Superior temporal gyrus (tissue), 1 donor: Measurements from ENCODE around the gene CTNNA2.
"Not testable (repeated sequence)": the region's sequence is repeated elsewhere in the genome, so short reads cannot be mapped to it uniquely, and the experiment has no call there.

Experiments used
- DNase-seq: peaks from one replicate; pipeline ENCODE4 v3.0.0-alpha.2; 2016; ENCODE audit errors: extremely low spot score

The CTNNA2 gene

DNA sequence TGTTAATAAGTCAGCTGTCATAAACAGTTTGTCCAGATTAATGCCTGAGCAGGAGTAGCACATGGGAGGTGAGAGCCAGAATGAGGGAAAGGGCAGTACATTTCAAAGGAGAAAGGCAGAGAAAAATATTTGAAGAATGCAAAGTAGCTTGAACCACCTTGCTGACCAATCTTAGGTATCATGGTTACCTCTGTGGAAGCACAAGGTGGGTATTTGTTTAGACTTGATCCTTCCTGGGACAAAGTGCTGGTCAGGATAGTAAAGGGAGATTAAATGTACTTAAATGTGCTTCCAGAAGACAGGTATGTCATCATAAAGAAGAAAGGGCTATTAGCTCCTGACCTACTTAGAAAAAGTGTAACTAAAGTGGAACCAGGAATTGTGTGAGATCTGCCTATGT lies 686.7 kb downstream of the CTNNA2 start:
- no peak for DNase-seq

DNA sequence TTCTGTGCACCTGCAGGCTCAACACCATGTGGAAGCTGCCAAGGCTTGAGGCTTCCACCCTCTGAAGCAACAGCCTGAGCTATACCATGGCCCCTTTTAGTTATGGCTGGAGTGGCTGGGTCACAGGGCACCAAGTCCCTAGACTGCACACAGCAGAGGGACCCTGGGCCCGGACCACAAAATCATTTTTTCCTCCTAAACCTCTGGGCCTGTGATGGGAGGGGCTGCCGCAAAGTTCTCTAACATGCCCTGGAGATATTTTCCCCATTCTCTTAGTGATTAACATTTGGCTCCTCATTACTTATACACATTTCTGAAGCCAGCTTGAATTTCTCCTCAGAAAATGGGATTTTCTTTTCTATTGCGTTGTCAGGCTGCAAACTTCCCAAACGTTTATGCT lies 691.1 kb downstream of the CTNNA2 start:
- not testable (repeated sequence) for DNase-seq

DNA sequence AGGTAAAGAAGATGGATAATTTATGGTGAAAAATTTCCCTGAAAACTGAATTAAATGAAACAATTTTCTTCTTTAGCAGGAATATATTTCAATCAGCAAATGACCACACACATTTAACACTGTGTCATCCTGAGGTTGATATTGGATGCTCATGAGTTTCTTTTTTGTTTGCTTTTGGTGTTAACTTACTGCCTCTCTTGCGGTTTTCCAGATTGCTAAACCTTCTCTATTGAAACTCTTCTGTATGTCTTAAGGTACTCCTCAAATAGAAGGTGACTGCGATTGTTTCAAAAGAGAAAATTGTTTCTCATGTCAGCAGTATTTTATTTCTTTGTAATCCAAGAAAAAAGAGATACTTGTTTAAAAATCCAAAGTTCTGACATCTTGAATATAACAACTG lies 692.6 kb downstream of the CTNNA2 start:
- DNase-seq: no peak

DNA sequence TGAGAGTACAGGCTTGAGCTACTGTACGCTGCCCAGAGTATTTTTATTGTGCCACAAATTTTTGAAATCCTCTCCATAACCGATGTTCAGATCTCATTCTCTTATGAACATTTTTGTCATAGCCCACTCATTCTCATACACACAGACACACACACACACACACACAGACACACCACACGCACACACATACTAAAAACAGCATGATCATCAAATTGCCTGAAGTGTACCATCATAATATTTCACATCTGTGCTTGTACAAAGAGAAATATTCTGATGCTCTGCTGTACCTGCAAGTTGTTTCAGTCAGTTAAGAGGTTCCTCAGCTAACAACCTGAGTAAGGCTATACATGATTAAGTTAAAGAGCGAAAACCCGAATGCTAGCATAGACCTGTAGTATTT lies 696.6 kb downstream of the CTNNA2 start:
- DNase-seq: no peak

DNA sequence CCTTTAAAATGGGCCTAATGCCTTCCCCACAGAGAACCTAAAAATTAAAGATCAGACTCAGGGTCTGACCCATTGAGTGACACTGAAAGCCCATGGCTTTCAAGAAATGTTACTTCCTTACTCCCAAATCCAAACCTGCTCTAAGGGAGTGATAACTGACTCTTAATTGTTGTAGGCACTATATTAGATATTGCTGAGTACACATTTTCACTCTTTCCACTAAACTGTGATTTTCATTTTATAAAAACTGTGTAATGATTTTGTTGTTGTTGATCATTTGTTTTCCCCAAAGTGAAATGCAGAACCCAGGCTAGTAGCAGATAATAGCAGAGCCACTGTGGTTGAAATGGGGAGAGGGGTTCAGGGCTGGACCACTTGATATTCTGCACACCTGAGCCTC lies 704.6 kb downstream of the CTNNA2 start:
- no peak for DNase-seq

DNA sequence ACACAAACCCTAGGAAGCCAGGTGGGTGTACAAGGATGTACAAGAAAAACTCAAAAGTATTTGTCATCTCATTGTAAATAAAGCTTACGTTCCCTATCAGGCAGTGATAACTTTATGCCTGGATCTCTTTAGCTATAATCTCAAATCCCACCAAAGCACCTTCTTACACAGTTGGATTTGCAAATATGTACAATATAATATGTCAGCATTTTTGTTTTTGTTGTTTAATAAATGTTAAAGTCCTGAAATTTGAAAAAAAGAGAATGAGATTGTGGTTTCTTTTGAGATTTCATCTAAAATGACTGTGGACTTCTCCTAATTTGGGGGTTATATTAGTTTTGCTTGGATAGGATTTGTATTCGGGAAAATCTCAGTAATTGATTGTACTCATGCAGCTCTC lies 709.8 kb downstream of the CTNNA2 start:
- DNase-seq: no peak

DNA sequence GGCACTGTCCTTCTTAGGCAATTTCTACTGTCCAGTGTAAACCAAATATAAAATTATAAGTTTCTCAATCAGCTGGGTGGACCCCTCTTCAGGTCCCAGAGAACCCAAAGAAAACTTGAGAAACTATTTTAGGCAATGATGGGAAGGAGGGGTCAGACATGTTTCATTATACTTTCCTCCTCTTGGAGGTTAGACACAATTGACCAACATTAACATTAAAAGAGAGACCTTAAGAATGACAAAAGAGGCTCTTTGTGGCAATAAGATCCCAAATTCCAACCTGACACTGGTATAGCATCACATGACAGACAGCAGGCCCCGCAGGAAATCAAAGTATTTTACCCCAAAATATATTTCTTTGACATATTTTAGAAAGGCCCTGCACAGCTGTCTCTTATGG lies 718.6 kb downstream of the CTNNA2 start:
- no peak for DNase-seq

DNA sequence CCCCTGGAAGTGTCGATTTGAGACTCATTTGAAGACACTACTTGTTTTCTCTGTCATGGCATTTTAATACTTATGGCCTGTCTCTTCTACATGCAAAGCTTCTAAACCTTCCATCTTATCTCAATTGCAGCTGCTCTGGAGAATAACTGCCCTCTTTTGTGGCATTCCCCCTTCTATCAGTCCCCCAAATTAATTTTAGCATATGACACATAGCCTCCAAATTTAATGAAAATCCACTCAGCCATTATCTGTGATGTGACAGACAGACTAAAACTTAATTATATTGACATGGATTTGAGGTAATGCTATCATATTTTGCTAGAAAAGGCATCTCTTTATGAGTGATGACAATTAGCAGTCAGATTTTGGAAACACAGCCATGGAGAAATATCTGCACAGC lies 720.5 kb downstream of the CTNNA2 start:
- no peak for DNase-seq

DNA sequence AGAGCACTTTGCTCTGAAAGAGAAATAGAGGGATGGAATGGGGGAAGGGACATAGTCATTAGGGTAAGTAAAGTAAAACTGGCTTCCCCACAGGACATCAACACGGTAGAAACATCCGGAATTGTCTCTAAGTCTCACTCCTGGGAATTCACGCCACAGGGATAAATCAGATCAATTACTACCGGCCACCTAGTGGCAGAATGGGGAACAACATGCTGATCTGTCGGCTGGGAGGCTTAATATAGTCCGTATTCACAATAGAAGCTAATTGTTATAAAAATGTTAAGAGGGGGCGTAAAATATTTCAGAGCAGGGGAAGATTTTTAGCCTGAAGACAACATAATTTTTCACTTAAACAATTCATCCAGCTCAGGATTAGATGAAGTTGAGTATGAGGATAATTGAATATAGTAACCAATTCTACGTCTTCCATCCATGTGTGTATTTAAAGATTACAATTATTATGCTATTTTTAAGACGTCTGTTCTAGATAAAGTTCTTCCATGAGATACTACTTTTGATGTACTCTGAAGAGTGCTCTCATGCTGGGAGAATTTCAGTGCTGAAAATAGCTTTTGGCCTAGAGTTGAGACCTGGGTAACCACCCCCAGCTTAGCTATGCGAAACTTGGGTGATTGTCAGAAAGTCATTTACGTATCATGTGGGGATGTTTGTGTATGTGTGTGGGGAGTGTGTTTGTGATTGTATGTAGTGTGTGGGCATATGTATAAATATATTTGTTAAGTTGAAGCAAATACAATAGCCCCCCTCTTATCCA lies 726.0 kb downstream of the CTNNA2 start:
- peak; percentile 77 for DNase-seq

DNA sequence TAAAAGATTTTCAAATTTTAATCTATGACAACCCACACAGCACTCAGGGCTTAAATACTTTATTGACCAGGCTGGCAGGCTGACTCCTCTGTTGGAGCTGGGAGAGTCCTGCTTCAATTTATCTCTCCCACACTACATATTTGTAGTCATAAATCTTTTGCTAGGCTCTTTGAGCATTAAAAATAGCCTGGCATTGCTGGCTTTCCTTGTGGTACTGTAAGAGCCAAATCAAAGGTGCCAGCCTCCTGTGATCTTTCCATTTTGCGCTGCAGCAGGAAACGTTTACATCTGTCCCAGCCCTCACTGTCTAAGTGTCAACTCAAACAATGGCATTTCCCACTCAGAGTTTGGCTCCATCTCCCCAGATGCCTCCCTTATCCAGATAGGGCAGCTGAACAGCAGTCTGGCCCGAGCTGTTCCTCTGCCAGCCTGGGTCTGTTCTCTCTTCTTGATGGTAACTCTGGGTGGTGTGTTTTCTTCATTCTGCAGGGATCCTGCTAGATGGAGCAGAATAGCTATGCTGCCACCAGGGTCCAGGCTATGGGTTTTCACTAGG lies 729.6 kb downstream of the CTNNA2 start:
- no peak for DNase-seq

DNA sequence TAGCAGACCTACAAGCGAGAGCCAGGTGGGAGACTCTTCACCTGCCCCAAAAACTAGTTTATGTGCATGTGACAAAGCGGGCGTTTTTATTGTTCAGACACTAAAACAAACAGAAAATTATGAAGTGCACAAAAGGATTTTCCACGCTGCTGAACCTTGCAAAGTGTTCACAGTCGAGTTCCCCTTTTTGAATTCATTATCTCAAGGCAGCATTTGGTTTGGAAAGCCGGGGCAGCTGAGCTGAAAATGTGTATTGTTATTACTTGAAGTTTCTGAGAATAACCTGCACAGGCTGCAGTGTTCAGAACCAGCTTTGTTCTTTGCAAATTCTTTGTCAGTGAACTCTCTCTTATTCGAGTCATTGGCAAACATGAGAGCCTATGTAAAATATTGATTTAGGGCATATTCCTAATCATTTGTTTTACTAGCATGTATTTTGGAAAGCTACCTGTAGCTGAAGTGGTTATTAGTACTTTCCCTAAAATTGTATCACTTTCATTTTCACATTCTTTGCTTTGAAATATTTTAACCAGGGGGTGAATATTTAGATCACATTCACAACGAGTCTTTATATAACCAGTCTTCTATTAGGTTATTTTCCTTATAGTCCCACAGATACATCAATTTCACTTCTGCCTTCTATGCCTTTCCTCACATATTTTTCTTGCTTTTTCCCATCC lies 732.2 kb downstream of the CTNNA2 start:
- DNase-seq: no peak

DNA sequence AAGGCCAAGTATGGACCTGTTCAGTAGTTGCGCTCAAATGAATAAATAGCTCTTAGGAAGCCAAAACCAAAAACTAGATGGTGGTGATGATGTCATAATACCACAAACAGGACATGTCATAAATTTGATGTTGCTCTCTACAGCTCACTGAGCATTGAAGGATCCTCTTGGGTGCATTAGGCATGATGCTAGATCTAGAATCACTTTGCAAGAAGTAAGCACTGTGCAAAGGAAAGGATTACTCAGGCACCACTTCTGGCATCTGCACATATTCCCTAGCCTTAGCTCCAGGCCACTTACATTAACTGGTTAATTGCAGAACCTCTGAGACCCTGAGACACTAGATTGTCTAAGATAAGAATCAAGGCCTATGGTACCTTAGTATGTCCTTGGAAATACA lies 733.7 kb downstream of the CTNNA2 start:
- no peak for DNase-seq

DNA sequence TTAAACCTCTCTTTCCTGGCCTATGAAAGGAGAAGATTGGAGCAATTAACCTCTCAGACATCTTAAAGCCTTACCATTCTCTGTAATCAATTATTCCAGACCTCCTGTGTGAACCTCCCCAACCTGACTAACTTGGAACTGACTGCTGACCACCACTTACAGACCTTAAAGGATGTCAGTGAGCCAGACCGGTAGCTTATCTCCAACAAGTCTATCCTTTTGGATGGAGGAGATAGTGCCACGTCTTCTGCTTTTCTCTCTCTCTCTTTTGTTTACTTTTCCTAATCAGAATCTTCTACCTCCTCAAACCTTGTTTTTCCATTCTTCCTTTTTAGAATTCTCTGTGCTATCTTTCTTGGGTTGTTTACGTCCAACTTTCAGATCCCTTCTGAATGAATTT lies 734.5 kb downstream of the CTNNA2 start:
- no peak for DNase-seq

DNA sequence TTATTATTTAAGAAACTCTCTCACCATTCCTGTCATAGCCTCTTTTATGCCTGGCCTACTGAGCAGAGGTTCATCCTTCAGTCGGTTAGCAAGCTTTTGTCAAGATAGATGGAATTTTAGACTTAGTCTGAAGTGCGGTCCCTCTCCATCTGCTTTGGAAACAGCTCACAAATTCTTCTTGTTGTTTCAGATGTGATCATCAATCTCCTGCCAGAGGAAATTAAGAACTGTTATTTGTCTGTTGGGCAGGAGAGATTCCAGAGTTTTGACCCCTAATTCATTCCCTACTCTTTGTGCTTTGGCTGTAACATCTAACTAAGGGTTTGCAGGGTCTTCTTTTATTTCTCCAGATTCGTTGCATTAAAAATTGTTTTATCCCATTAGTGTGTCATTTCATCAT lies 735.3 kb downstream of the CTNNA2 start:
- DNase-seq: no peak

DNA sequence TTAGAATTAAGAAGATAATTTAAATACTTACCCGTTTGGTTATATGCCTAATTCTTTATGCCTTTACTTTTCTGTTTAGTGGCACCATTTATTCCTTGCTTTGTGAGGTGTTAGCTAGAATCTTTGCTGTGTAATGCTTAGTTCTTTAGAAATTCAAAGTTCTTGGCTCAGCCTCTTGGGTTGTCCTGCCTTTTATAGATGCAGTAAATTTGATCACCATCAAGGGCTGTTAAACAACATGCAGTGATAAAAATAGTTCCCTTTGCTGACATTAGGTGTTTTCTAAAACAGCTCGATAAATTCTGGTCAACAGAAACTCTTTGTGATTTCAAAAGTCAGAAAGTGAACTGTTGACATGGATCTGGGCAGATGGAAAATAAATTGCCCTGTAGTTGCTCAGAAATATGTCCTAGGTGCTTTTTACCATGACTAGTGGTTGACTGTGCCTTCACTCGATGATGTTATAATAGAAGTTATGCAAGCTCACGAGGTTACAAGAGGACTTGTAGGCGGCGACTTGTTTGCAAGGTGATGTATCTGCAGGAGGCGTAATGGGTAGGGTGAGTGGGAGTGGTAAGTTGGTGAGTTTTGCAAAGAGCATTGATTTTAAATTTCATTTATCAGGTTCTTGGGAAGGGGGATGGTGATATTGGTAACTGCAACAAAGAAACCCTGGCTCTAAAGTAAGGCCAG lies 739.6 kb downstream of the CTNNA2 start:
- DNase-seq: no peak

DNA sequence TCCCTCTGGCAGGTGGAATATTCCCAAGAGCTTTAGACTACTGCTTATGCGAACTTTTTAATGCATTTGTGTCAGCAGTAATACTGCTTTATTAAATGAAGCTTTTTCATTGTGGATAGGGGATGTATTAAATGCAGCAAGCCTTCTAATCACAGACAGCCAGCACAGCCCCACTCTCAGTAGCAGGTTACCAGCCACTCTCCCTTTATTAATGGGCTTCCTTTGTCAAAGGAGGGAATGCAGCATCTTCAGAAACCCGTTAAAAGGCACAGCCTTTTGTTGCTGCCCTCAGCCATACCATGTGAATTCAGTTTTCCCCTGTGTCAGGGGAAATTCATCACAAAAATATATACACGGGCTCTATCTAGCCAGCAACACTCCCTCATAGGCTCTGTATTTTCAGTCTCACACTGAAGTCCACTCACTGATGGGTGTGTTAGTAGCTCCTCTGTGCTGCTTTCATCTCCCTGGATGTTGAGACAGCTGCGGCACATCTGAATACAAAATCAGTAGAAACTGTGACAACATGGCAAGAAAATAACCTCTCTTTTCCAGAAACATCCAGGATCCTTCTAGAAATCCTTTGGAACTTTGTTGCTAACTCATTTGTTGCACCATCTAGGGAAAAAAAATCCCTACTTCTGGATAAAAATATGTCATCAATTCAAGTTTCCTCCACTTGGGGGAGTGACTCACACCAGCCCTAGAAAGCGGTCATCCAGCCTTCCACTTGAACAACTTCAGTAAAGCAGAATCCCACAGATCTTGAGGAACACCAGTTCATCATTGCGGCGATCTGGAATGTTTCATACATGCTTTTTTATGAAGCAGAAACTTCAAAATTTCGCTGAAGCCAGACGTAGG lies 743.3 kb downstream of the CTNNA2 start:
- DNase-seq: peak; percentile 68

DNA sequence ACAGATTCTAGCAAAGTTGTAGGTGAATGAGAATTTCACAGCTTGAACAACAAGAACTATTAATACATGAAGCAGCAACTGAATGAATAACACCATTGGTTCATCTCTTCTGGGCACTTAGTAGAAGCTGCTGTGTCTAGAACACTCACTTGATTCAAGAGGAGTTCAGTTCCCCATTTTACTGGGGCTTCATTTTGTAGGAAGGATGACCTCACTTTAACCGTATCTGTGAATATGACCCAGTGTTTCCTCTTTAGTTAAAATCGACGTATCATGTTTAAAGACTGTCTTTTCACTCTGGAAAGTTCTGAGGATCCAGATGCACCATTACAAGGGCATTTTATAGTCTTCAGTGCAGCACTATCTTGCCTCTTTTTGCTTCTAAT lies 743.9 kb downstream of the CTNNA2 start:
- no peak for DNase-seq

DNA sequence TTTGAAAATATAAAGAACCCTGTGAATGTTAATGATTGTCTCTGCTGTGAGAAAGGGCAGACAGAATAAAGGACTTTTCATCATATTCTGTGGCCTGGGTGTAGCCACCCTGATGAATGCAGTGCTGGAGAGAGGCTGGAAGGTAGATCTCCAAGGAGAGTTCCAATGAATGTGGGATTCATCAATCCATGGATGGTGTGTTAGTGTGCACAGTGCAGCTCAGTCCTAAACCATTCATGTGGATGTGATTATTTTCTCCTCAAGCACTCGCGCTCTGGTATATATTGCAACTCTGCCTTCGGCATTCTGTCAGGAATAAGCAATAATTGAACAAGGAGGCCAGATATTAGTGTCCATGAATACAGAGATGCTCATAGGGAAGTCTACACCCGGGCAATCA lies 744.6 kb downstream of the CTNNA2 start:
- DNase-seq: no peak

DNA sequence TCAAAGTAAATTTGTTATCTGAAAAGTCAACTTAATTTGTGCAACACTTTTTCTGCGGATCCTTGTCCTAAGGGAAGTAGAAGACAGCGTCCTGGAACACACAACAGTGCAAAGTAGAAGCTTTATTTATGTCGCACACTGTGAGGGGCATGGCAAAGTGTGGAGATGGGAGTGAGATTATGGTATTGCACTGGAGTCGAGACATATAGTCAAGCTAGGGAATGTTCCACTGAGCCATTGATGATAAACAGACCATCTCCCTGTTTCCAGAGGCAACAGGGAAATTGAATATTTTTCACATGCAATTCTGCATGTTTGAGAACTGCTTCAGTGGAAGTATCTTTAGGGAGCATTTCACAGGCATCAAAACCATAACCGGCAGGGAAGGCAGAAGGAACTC lies 745.5 kb downstream of the CTNNA2 start:
- no peak for DNase-seq

DNA sequence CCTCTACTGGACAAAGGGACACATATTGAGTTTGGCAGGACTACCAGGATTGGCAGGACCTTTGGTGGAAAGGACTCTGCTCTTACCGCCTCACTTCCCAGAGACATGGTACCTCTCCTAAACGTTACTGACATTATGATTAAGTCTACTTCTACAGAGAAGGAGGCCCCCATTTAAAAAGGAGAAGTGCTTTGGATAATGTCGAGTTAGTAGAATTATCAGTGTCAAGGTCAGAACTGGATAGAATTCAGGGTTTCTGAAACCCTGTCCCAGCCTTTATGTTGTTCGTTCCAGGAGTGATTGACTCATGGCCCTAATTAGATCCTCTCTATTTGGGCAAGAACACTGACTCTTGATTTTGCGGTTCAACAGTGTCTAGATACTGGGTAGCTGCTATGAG lies 745.9 kb downstream of the CTNNA2 start:
- DNase-seq: no peak

DNA sequence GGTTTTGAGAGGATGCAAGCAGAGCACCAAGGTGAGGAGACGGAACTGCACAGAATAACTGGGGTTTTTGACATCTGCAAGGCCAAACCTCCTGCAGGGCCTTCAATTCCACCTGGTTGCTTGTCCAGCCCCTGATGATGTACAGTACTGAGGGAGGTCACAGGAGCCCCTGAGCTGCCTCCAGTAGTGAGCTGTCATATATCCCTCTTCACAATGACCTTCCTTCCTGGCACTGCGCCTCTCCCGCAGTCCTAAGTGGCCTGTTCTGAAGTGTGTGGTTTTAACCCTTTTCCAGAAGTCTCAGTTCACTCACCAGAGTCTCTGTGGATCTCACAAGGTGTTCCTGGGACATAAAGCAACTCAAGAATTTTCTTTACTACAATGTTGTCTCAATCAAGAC lies 746.4 kb downstream of the CTNNA2 start:
- no peak for DNase-seq

DNA sequence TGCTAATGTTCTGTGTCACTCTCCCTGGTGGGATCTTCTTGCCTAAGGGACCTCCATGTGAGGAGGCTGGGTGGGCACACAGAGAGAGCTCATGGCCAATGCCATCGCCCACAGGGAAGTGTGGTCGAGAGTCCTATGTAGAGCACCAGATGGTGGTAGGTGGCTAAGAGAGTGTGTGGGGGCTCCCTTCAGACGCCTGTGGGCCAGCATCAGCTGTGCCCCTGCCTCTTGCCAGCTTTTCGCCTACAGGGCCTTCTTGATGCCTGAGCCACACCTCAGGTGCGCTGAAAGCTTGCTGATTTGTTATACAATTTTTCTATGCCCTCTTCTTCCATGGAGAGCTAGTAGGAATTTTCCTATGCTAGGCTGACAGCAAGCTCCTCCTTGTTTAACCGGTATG lies 753.4 kb downstream of the CTNNA2 start:
- peak; percentile 42 for DNase-seq
